NCI-H2227 (cell line): ENCODE results near the gene USP6NL.
"Not testable (repeated sequence)": the region's sequence is repeated elsewhere in the genome, so short reads cannot be mapped to it uniquely, and the experiment has no call there.

Experiments
- DNase-seq: peaks from one replicate; lab custom pipeline; 2025; ENCODE audit not compliant: unreplicated experiment; lab: John Stamatoyannopoulos, UW

Gene USP6NL

GRCh38 chr10:11448545-11449244, 162.8 kb downstream of the USP6NL start:
- no peak for DNase-seq

GRCh38 chr10:11448190-11448544, 163.3 kb downstream of the USP6NL start:
- DNase-seq: no peak

- DNase-seq: no peak
Observed at GRCh38 chr10:11447586-11447985, 163.9 kb downstream of the USP6NL start.

- no peak for DNase-seq
Observed at GRCh38 chr10:11446864-11447263, 164.6 kb downstream of the USP6NL start.

- no peak for DNase-seq
Observed at GRCh38 chr10:11446133-11446532, 165.3 kb downstream of the USP6NL start.

- DNase-seq: no peak
Observed at GRCh38 chr10:11444531-11445228, 166.8 kb downstream of the USP6NL start.

- no peak for DNase-seq
Observed at GRCh38 chr10:11444155-11444530, 167.3 kb downstream of the USP6NL start.

GRCh38 chr10:11443468-11444154, 167.8 kb downstream of the USP6NL start:
- DNase-seq: no peak

GRCh38 chr10:11442001-11442773, 169.3 kb downstream of the USP6NL start:
- no peak for DNase-seq

- DNase-seq: no peak
Observed at GRCh38 chr10:11441151-11441535, 170.3 kb downstream of the USP6NL start.

- DNase-seq: no peak
Observed at GRCh38 chr10:11440250-11441150, 170.9 kb downstream of the USP6NL start.

GRCh38 chr10:11439523-11440053, 171.9 kb downstream of the USP6NL start:
- DNase-seq: no peak

GRCh38 chr10:11437391-11438142, 173.9 kb downstream of the USP6NL start:
- DNase-seq: no peak

GRCh38 chr10:11436445-11436844, 175.0 kb downstream of the USP6NL start:
- not testable (repeated sequence) for DNase-seq

GRCh38 chr10:11435581-11435981, 175.9 kb downstream of the USP6NL start:
- DNase-seq: no peak

GRCh38 chr10:11434324-11434723, 177.1 kb downstream of the USP6NL start:
- no peak for DNase-seq

GRCh38 chr10:11433657-11434056, 177.8 kb downstream of the USP6NL start:
- no peak for DNase-seq

- DNase-seq: no peak
Observed at GRCh38 chr10:11431216-11431555, 180.3 kb downstream of the USP6NL start.

- no peak for DNase-seq
Observed at GRCh38 chr10:11430421-11431215, 180.8 kb downstream of the USP6NL start.
